BE2C (cell line): ENCODE measurements around the gene MMRN2.

Experiments used
- DNase-seq: peaks from one replicate; pipeline ENCODE4 v3.0.0-alpha.2; 2020
- H3K27me3 ChIP-seq: fragments of 250-450 bp; sonication (Bioruptor Pico); 2 replicates; pipeline ENCODE4 v1.5.1; 2020; ENCODE audit warnings: mild to moderate bottlenecking
- H3K36me3 ChIP-seq: fragments of 250-450 bp; sonication (Bioruptor Pico); 2 replicates; pipeline ENCODE4 v1.5.1; 2020; ENCODE audit warnings: mild to moderate bottlenecking
- H3K4me1 ChIP-seq: fragments of 250-450 bp; sonication (Bioruptor Pico); 2 replicates; pipeline ENCODE4 v1.5.1; 2020
- H3K4me3 ChIP-seq: 2 replicates; pipeline ENCODE4 v1.5.1; 2011; ENCODE audit warnings: low read depth, low read length
- H3K9me3 ChIP-seq: fragments of 250-450 bp; sonication (Bioruptor Pico); 2 replicates; pipeline ENCODE4 v1.5.1; 2020
- CTCF ChIP-seq: IDR thresholded peaks from 2 replicates; pipeline ENCODE4 v1.5.1; 2012; ENCODE audit warnings: mild to moderate bottlenecking, low read depth, low read length

MMRN2 gene

GRCh38 chr10:86970162-86970981 is 13.0 kb upstream of the MMRN2 start:
- no peak for TF ChIP-seq CTCF
- Histone ChIP-seq H3K36me3 (no peaks in the 10 kb centered on the region), H3K27me3 (no peaks in the 10 kb centered on the region), H3K4me1 (peaks cover 7% of the 10 kb centered on the region), H3K4me3 (no peak overlapping the region), H3K9me3 (no peaks in the 10 kb centered on the region)
- DNase-seq = no peak

- no peak for DNase-seq
- Histone ChIP-seq H3K9me3 (no peaks in the 10 kb centered on the region), H3K4me3 (no peak overlapping the region), H3K36me3 (no peaks in the 10 kb centered on the region), H3K4me1 (peaks cover 7% of the 10 kb centered on the region), H3K27me3 (no peaks in the 10 kb centered on the region)
- no peak for TF ChIP-seq CTCF
Observed at GRCh38 chr10:86969421-86970041, 12.1 kb upstream of the MMRN2 start.

GRCh38 chr10:86968994-86969355 is 11.6 kb upstream of the MMRN2 start:
- DNase-seq = no peak
- TF ChIP-seq CTCF = no peak
- Histone ChIP-seq H3K4me3 (no peak overlapping the region), H3K36me3 (no peaks in the 10 kb centered on the region), H3K9me3 (no peaks in the 10 kb centered on the region), H3K4me1 (peaks cover 12% of the 10 kb centered on the region), H3K27me3 (no peaks in the 10 kb centered on the region)

GRCh38 chr10:86968271-86968993 is 11.0 kb upstream of the MMRN2 start, which contains the start of gene ADIRF:
Gene ADIRF, plus strand, starts transcription at chr10:86968482. Its CDS starts 63 bp downstream, at chr10:86968545.
- TF ChIP-seq CTCF = no peak
- Histone ChIP-seq H3K36me3 (no peaks in the 10 kb centered on the region), H3K9me3 (no peaks in the 10 kb centered on the region), H3K27me3 (no peaks in the 10 kb centered on the region), H3K4me1 (peaks cover 12% of the 10 kb centered on the region), H3K4me3 (no peak within 1 kb of the TSS)
- DNase-seq = no peak

- no peaks in the 10 kb centered on the region for H3K27me3 ChIP-seq
- DNase-seq = no peak
Observed at GRCh38 chr10:86967481-86967941, 10.1 kb upstream of the MMRN2 start.

More at GRCh38 chr10:86967481-86967941, 10.1 kb upstream of the MMRN2 start:
- TF ChIP-seq CTCF = no peak
- no peak overlapping the region for H3K4me3 ChIP-seq
- H3K4me1 ChIP-seq = peaks cover 12% of the 10 kb centered on the region
- no peaks in the 10 kb centered on the region for H3K9me3 ChIP-seq
- no peaks in the 10 kb centered on the region for H3K36me3 ChIP-seq
